Measurements from ENCODE around the gene HMG20A.

DNA sequence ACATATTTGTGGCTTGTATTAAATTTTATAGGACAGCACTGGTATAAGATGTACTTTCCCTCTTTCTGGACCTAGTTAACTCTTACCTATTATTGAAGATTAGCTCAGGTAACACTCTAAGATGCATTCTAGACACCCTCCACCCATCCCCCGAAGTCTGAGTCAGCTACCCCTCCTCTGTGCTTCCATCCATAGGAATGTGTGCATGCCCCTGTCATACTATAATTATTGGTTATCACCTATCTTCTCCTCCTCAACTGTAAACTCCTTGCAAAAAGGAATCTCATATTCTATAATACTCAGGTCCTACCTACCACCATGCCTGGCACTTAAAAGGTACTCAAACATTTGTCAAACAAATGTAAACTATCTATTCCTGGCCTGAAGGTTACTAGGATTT lies 3.7 kb upstream of the HMG20A start:
- TF ChIP-seq POLR2AphosphoS5 (IDR thresholded peaks at IDR 0.05; ENCODE audit: borderline replicate concordance, low read depth, low read length), result no peak
- TF ChIP-seq EZH2 (IDR thresholded peaks at IDR 0.05), result no peak
